UCSD-AML1 (cell line): ENCODE data around the gene ASTN2.

Source experiments
- DNase-seq: peaks from one replicate; lab custom pipeline; 2025; ENCODE audit not compliant: unreplicated experiment; lab: John Stamatoyannopoulos, UW

Gene ASTN2

GRCh38 chr9:117414220-117414905 lies 494 bp downstream of the ASTN2 start:
- no peak for DNase-seq

GRCh38 chr9:117413346-117414219 lies 1.3 kb downstream of the ASTN2 start:
- DNase-seq: no peak

GRCh38 chr9:117412841-117413240 lies 2.0 kb downstream of the ASTN2 start:
- DNase-seq: no peak

GRCh38 chr9:117412006-117412715 lies 2.7 kb downstream of the ASTN2 start:
- DNase-seq: no peak

- peak; percentile 8 for DNase-seq
These were observed 3.3 kb downstream of the ASTN2 start for GRCh38 chr9:117411547-117411946.

GRCh38 chr9:117409321-117409720 lies 5.5 kb downstream of the ASTN2 start:
- no peak for DNase-seq

- DNase-seq: no peak
These were observed 7.3 kb downstream of the ASTN2 start for GRCh38 chr9:117407436-117408022.

GRCh38 chr9:117405950-117406705 lies 8.7 kb downstream of the ASTN2 start:
- no peak for DNase-seq

GRCh38 chr9:117403848-117404247 lies 11.0 kb downstream of the ASTN2 start:
- DNase-seq: no peak

GRCh38 chr9:117403403-117403811 lies 11.4 kb downstream of the ASTN2 start:
- no peak for DNase-seq

GRCh38 chr9:117400171-117400570 lies 14.7 kb downstream of the ASTN2 start:
- no peak for DNase-seq

GRCh38 chr9:117395151-117395650 lies 19.7 kb downstream of the ASTN2 start:
- DNase-seq: no peak

- no peak for DNase-seq
These were observed 20.2 kb downstream of the ASTN2 start for GRCh38 chr9:117394655-117395054.

- no peak for DNase-seq
These were observed 21.9 kb downstream of the ASTN2 start for GRCh38 chr9:117392992-117393391.

- DNase-seq: no peak
These were observed 27.4 kb downstream of the ASTN2 start for GRCh38 chr9:117387422-117387821.

- DNase-seq: no peak
These were observed 35.5 kb downstream of the ASTN2 start for GRCh38 chr9:117379341-117379740.

- no peak for DNase-seq
These were observed 37.8 kb downstream of the ASTN2 start for GRCh38 chr9:117377046-117377445.

- DNase-seq: no peak
These were observed 38.9 kb downstream of the ASTN2 start for GRCh38 chr9:117375956-117376355.

GRCh38 chr9:117374076-117374725 lies 40.7 kb downstream of the ASTN2 start:
- DNase-seq: no peak

- DNase-seq: no peak
These were observed 46.1 kb downstream of the ASTN2 start for GRCh38 chr9:117368684-117369230.
